ENCODE results near the gene SLC19A2.
A peak's percentile ranks its signal among the peaks of the same experiment; 100 is the strongest.

The SLC19A2 gene

GRCh38 chr1:169479363-169480066 lies 6.2 kb downstream of the SLC19A2 start:
- Histone ChIP-seq H3K4me3 (no peak overlapping the region), H3K27ac (no peak overlapping the region)

GRCh38 chr1:169478094-169478672 lies 7.6 kb downstream of the SLC19A2 start:
- H3K27ac ChIP-seq, result no peak overlapping the region
- no peak overlapping the region for H3K4me3 ChIP-seq

- no peak overlapping the region for H3K4me3 ChIP-seq
- H3K27ac ChIP-seq, result no peak overlapping the region
Measured at GRCh38 chr1:169475806-169476387, 9.8 kb downstream of the SLC19A2 start.

- H3K27ac ChIP-seq, result no peak overlapping the region
- H3K4me3 ChIP-seq, result no peak overlapping the region
Measured at GRCh38 chr1:169474302-169474995, 11.3 kb downstream of the SLC19A2 start.

- Histone ChIP-seq H3K27ac (no peak overlapping the region), H3K4me3 (no peak overlapping the region)
Measured at GRCh38 chr1:169473347-169473746, 12.4 kb downstream of the SLC19A2 start.

- no peak overlapping the region for H3K27ac ChIP-seq
- H3K4me3 ChIP-seq, result no peak overlapping the region
Measured at GRCh38 chr1:169472738-169473137, 13.0 kb downstream of the SLC19A2 start.

- H3K4me3 ChIP-seq, result no peak overlapping the region
Measured at GRCh38 chr1:169468982-169469381, 16.8 kb downstream of the SLC19A2 start.

GRCh38 chr1:169466259-169467230 lies 19.2 kb downstream of the SLC19A2 start:
- H3K4me3 ChIP-seq, result no peak overlapping the region
- no peak overlapping the region for H3K27ac ChIP-seq

More at GRCh38 chr1:169468982-169469381, 16.8 kb downstream of the SLC19A2 start:
- no peak overlapping the region for H3K27ac ChIP-seq

GRCh38 chr1:169465281-169465680 lies 20.5 kb downstream of the SLC19A2 start:
- H3K4me3 ChIP-seq, result no peak overlapping the region
- H3K27ac ChIP-seq, result no peak overlapping the region

GRCh38 chr1:169462385-169462784 lies 23.4 kb downstream of the SLC19A2 start:
- H3K27ac ChIP-seq, result no peak overlapping the region
- no peak overlapping the region for H3K4me3 ChIP-seq

- Histone ChIP-seq H3K4me3 (no peak overlapping the region), H3K27ac (no peak overlapping the region)
Measured at GRCh38 chr1:169461390-169462000, 24.2 kb downstream of the SLC19A2 start.

GRCh38 chr1:169460191-169460833 lies 25.4 kb downstream of the SLC19A2 start:
- Histone ChIP-seq H3K4me3 (peak overlapping the region in 2 of 7 experiments; percentile 5 to 19), H3K27ac (peak overlapping the region in 1 of 21 experiments; percentile 4)

- Histone ChIP-seq H3K4me3 (no peak overlapping the region), H3K27ac (no peak overlapping the region)
Measured at GRCh38 chr1:169457443-169457842, 28.3 kb downstream of the SLC19A2 start.

- no peak overlapping the region for H3K27ac ChIP-seq
- H3K4me3 ChIP-seq, result no peak overlapping the region
Measured at GRCh38 chr1:169456029-169456428, 29.7 kb downstream of the SLC19A2 start.

- Histone ChIP-seq H3K4me3 (no peak overlapping the region), H3K27ac (no peak overlapping the region)
Measured at GRCh38 chr1:169452921-169453320, 32.8 kb downstream of the SLC19A2 start.

- Histone ChIP-seq H3K27ac (no peak overlapping the region), H3K4me3 (no peak overlapping the region)
Measured at GRCh38 chr1:169451218-169451824, 34.4 kb downstream of the SLC19A2 start.

- Histone ChIP-seq H3K4me3 (no peak overlapping the region), H3K27ac (no peak overlapping the region)
Measured at GRCh38 chr1:169443923-169444322, 41.8 kb downstream of the SLC19A2 start.

- peak within 1 kb of the TSS in 3 of 7 experiments; percentile 17 to 27 (median 27) for H3K4me3 ChIP-seq
- no peak within 1 kb of the TSS for H3K27ac ChIP-seq
Measured at GRCh38 chr1:169427081-169427641, 58.6 kb downstream of the SLC19A2 start, which contains the start of gene CCDC181. TSS of gene CCDC181 (minus strand) at chr1:169427474. CDS start at chr1:169424927, 2,547 bp downstream.
